T-helper 2 cell (primary cell): ENCODE results near the gene HOXB7.

Source experiments
- DNase-seq, 5 experiments: peaks; one replicate each; pipeline versions ENCODE4 v3.0.0 to v3.0.0-alpha.2; 2012 to 2022

The HOXB7 gene

DNA sequence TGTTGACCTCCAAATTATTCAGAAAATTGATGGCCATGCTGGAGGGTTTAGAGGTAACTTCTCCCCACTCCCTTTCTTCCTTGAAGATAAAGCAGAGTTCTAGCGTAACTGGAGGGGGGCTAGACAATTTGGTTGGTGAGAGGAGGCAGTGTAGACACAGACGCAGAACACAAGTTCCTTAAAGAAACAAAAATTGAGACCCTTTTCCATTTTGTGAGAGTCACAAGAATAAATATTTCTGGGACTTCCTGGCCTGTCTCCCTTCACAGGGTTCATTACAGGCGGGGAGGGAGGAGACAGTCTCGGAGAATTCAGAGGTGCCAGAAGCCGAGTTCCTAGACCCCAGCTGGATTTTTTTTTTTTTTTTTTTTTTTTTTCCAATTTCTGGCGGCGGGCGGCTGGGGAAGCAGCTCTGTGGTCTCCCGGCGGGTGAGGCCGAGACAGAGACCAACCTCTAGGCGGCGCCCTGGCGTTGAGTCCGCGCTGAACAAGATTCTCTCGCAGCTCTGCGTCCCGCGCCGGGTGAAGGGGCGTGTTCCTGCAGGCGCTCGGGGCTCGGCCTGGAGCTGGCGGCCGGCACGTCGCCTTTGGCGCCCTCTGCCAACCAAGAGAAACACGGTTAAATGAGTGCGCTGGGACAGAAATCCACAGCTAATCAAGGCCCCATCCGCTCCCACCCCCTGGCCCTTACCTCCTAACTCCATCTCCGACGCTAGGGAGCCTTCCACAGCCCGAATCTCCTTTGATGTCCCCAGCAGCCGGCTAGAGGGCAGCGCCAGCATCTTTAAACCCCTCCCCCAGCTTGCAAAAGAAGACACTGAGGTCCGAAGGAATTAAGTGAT, 25.6 kb upstream of the HOXB7 start:
- DNase-seq, result peak in 4 of 5 experiments; percentile 29 to 66 (median 58)

DNA sequence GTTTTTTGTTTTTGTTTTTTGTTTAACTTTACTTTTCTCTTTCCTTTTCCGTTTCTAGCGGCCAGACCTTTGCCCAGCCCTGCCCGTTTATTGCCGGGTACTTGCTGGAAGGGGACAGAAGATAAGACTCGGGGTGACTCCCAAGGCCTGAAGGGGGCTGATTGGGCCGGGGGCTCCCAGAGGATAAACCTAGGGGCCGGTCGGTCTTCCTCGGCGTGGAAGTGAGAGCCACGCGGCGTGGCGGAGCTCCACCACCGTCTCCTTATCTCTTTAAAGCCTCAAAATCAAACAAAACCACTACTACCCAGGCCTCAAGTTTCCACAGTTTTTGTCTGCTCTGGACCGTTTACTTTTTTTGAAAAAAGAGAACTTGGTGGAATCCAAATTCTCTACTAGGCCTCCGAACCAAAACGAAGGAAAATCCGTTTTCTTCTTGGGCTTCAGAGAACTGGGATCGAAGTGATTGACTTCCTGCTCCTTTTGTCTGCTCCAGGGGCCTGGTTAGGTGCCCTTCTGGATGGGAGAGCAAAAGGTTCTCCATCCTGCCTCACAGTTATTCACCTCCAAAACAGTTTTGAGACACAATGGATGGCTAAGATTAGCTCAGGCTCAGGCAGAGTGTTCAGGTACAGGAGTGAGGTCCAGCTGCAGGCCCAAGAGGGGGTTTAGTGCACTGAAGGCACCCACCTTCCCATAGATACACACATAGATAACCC, 23.8 kb upstream of the HOXB7 start:
- DNase-seq, result no peak

DNA sequence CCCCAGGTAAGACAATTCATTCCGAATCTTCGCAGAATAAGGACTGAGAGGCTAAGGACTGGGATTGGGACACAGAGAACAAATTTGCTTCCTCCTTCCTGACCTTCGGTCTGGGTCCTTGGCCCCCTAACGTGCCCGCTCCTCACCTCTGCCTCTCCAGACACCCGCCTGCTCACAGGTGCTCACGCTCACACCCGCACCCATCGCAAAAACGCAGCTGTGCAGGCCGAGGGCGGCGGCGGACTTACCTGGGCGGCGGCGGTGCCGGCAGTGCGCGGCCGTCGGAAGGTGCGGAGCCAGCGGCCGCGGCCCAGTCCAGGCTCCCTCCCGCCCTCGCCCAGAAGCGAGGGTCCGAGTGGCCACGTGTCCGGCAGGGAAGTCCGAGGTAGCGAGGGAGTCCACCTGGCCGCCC, 22.5 kb upstream of the HOXB7 start:
- no peak for DNase-seq

DNA sequence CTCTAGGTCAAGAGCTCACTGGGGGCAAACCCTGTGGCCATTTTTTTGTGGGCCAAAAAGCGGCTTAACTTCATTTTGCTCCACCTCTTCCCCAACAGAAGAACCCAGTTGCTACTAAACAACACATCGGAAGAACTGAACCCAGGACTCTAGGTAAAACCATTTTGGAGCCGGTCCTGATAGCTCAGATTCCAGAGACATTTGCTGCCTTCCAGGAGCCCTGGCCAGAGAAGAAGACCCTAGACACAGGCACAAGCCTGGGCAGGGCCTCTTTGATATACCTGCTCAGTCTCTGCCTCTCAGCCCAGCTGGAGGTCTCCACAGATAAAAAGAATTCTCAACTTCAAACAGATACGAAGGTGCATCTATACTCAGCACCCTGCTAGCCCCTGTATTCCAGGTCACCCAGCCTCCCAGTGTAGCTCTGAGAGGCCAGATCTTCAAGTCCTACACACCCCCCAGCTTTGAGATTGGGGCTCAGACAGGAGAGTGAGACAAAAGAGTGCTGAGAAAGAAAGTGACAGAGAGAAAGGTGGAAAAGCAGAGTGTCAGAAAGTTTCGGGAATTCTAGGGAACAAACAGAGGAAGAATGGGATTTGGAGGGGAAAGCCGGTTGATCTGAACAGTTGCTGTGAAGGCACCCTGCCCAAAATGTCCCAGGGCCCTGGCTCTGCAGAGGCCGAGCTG, 21.9 kb upstream of the HOXB7 start:
- no peak for DNase-seq

DNA sequence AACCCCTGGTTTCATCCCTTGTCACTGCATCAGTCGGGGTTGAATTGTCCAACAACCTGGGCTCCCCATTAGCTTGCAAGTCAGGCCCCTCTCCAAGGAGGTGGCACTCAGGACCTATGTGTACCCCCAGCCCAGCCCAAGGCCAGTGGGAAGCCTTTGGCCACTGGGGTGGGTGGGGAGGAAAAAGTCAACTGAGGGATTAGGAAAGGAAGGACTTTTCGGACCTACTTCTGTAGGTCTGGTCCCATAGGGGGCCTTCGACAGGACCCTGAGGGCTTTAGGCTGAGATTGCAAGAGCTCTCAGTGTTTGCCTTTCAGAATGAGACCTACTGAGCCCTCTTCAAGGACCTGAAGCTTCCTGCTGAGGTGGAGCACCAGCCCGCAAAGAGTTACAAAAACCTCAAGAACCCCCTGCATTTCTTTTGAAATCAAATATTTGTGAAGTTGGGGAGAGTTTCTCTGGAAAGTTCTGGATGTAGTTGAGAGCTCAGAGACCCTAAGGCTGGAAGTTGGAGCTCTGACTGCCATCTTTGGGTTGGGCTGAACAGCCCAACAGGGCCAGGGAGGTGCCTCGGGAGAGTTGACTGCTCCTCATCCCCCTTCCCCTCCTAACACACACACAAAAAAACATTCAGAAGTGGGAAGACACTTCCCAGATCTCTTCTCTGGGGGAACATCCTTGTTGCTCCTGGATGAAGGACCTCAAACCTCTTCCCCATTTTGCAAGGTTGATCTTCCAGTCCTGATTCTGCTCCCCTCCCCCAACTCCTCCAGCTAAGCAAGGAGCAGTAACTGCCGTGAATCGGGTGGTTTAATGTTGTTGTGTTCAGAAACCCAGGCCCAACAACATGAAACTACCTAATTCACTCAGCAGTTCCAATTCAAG, 21.1 kb upstream of the HOXB7 start:
- DNase-seq, result peak in 1 of 5 experiments; percentile 52

DNA sequence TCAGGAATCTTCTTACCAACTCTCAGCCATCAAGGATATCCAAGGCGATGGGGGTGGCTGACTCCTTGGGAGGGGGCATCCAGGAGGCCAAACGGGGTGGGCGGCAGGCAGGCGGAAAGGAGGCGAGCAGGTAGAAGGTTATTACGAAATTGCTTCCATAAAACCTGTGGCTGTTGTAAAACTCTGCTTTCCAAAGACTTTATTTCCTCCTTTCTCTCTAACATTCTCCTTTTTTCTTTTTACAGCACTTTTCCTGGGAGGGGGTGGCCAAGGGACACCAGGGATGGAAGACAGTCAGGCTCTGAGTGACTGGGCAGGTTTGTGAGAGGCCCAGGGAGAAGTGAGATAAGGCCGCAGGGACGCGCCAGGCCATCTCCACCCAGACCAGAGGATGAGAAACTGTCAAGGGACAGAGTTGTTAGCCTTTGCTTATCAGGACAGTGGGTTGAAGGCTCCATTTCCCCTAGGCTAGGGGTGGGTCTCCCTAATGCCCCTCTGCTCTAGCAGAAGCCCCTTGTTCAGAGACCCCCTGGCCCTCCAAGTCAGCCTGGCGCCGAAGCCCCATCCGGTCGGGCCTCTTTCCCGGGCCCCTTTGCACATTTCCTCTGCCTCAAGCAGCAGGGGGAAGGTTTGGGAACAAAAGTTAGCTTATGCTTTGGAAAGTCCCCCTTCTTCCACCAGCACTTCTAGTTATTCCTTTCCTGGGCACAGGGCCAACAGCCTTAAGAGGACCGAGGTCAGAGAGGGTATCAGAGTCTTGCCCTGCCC, 20.3 kb upstream of the HOXB7 start:
- no peak for DNase-seq

DNA sequence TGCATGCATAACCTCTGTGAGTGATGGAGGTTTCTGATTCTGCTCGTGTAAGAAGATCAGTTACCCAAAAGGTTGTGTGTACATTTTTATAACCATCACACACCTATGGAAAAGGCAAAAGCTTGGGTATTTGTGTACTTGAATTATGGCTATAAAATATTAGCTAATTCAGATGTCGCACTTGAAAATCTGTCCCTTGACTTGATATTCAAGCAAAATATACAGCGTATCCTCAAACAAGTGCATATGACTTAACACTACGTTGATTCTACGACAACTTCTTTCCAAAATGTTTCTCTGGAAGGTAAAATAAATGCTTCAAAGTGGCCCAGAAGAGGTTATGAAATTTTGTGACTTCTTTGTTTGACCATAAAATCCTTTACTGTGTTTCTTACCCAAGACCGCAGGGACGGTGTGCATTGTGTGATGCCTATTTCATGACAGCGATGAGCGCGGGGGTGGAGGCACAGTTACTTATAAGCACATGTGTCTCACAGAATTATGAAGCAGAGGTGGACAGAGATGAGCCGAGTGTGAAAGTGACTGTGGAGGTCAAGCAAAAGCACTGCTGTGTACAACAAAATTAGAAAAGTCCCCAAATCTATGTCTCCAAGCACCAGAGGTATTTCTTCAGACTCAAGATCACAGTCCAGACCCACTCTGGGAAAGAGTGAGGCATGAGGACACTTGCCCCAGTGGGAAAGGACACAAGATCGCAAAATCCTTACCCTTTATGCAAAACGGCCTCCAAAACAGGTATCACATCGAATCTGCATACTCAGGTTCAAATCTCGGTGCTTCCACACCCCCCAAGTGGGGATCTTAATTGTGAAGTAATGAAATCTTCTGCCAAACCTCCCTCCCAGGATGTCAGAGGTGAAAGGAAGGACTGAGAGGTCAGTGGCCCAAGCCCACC, 19.4 kb upstream of the HOXB7 start:
- DNase-seq, result no peak

DNA sequence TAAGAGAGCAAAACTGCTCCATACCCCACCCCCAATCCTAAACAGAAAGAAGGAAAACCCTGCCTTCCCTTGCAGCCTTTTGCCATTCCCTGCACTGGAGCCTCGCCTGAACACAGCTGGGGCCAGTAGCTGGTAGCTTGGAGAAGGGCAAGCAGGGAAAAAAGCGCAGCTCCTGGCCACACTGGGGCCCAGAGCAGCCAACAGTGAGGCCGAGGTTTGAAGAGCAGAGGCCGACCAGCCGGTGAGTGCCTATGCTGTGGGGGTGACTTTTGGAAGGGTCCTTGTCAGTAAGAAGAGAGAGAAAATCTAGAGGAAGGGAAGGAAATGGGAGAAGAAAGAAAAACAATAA, 18.6 kb upstream of the HOXB7 start:
- DNase-seq, result no peak

DNA sequence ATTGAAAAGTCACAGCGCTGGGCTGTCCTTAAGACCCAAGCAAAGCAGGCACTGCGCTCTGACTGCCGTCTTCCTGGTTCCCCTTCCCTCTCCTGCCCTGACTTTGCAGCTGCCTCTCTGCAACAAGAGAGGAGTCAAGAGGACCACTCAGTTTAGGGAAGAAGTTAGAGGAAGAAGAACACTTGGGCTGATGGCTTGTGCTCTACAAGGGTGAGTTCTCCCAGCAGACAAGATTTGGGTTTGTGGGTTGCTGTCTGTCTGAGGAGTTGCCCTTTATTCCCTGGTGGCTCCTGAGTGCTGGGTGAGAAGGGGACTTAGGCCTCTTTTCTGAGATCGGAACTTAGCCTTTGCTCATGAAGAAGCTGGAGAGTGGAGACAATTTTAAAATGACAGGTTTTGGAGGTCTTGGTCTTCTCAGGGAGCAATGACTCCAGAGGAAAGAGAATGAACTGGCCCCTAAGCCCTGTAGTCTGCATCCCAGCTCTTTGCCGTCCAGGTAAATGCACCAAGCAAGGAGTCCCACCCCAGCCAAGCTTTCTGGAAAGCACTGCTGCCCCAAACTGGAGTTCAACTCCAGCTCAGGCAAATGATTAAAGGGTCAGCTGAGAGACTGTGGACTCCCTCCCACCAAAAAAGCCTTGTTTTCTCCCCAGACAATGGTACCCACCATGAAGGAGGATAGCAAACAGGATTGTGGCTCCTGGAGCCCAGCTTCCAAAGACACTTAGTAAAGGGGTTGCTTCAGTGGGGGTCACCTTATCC, 18.0 kb upstream of the HOXB7 start:
- no peak for DNase-seq

DNA sequence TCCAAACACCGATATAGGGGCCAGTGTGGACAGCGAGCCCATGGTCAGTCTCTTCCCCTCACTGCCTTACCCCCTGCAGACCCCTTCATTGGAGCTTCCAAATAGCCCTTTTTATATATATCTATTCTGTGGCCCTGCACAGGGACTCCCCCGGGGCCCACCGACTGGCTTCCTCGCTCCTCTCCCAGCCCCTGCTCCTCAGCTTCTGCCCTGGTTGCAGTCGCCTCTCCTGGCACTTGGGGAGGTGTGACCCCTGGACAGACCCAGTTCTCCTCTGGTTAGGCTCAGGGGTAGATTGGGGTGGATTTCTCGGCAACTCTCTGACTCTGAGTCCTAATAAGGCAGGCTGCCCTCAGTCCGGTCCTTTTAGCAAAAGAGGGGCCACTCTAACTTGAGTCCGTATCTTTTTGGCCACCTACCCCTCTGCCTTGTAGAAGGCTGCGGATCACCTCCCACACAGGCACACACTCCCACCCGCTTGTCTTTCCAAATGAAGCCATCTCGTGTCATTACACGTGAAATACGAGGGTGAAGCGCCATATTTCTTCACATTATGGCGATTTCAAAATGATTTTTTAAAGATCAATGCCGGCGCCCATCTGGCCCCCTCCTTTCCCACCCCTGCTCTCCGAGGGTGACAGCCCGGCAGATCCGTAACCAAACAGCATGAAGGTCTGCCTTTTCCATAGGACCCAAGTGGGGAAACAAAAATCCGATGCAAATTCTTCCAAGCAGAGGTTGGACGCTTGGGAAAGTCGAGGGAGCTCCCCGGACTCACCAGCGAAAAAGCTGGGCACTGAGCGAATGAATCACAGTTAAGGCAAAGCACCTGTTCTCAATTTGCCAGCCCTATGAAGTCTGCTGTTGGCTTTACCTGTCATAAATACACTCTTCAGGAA, 17.1 kb upstream of the HOXB7 start:
- no peak for DNase-seq

DNA sequence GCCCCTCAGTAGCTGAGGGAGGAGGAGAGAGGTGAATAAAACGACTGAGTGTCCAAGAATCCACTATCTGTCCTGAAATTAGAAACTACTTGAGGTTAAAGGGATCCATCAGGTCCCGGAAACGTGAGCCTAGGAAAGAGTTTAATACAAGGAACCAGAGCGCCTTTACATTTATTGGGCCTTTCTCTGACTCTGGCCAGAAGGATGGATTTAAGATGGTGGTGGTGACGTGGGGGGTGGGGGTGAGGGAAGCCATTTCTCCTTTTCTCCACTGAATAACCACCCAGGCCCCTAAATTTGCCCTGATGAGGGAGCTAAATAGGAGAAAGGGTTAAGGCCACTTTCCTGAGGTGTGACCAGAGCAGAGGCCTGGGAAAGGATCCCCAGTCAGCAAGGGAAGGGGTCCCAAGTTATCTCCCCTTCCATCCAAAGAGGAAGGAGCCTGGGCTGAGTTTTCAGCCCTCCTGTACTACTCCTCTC, 16.3 kb upstream of the HOXB7 start:
- no peak for DNase-seq

DNA sequence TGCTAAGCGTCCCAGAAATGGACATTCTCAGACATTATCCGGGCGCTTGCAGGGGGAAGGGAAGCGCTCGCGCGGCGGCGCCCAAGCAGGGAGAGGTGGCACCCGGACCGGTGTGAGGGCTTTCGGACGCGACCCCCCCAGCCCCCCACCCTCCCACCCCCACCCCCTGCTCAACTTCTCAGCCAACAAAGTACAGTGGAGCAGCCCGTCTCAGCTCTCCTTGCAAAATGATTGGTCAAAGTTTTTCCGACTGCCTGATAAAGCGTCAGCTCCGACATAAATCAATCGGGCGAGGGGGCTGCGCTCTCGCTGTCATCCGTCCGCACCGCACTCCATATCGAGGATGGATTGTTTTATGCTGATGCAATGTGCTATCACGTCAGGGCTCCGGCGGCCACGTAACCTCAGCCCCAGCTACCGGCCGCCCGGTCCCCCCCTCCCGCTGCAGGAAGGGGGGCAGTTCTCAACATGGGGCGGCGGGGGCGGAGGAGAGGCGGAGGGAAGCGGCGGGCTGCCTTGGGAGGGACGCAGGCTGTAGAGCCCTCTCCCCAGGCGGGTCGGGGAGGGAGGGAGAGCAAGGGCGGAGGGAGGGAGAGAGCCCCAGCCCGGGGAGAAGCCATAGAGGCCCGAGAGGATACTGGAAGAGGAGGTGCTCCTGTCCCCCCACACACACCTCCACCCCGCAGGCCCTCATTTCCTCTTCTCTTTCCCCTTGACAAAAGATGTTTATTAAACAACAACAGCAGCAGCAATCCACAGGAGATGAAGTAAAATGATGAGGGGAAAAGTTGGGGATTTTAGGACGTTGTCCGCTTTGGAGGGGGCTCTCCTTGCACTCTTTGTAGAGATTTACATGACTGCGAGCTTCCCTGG, 15.7 kb upstream of the HOXB7 start, which contains the start of gene HOXB9:
Gene HOXB9 (minus strand): TSS at position 114 of the 873 bp plus-strand sequence. CDS start 89 bp downstream, at position 25.
- peak in 3 of 5 experiments; percentile 29 to 55 (median 47) for DNase-seq

DNA sequence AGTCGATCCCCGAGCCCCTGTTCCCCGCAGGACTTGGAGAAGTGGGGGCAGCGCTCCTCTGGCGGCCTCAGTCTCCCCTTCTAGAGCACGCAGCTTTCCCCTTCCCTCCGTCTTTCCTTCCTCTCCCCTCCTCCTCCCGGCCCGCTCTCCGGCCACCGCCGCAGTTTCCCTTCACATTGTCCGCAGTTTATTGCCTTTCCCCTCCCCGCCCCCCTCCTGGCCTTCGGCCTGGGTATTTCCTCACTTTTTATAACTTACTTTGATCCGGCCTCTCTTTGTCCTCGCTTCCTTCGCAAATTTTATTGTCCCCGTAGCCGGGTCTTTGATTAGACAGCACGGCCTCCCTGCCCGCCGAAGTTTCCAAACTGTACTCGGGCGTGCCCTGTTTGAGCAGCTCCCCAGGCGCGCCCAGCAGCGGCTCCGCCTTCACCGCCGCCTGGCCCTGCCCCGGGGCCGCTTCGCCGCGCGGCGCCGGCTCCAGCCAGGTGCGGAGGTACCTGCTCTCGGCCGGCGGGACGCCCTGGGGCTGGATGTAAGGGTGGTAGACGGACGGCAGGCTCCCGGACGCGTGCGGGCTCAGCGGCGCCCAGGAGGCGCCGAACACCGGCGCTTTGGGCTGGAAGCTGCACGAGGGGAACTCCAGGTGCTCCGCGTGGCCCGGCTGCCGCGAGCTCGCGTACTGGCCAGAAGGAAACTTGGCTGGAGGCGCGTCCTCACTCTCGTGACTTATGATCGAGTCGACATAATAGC, 14.9 kb upstream of the HOXB7 start:
- DNase-seq, result peak in 2 of 5 experiments; percentile 18 to 24

DNA sequence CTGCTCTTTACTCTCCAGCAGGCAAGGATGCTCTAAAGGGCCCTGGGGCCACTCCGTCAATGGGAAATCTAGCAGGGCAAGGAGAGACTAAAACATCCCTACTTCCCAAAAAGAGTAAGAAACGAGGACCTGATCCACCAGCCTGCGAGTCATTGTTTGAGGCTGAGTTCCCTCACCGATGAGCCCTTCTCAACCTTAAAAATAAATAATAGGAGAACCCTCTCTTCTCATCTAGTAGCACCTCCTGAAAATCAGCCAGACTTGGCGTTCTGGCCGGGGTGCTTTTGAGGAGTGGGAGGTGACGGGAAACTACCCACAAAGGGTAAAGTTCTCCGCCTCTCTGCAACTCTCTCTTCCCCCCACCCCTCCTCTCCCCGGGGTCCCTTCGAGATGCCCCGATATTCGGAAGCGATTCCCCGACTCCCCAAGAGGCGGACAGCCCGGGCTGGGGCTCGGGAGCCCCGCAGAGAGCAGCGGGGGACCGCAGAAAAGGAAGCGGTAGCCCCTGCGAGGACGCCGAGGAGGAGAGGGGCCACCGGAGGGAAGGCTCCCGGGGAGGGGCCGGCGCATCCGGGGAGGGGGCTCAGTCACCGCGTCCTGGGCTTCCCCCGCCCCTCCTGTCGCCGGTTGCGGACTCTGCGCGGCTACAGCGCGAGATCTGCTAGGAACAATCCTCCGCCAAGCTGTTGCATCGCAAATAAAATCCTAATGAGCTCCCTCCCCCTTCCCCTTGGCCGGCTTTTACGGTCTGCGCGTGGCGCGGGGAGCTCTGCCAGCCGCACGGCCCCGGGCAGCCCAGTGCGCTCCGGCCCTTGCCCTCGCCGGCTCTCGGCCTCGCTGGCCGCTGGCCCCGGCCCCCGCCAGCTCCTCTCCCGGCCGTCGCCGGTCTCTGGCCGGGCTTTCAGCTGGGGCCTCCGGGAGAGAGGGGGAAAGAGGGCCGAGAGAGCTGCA, 14.0 kb upstream of the HOXB7 start:
- peak in 1 of 5 experiments; percentile 32 for DNase-seq

DNA sequence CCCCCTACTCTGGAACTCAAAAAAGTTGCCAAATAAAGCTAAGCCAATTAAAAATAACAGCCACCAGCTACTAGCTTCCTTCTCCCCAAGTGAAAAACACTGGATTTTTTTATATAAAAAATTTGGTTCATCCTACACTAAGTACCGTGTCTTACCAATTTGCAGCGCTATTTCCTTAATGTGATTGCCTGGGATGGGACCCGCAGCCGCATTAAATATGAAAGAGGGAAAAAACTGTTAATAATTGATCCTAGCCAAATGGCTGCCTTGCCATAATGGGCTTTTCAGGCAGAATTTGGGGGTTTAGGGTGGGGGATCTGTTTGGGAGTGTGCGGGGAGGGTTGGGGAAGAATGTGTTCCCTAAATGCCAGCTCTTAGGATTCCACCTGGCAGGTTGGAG, 13.3 kb upstream of the HOXB7 start:
- no peak for DNase-seq
